ENCODE results near the gene FRMPD1. TPM values are rescaled to one million over a fixed set of nuclear protein-coding genes. Genes with fewer than 3 reads are reported as not detected.

FRMPD1 gene
- total and polyA plus RNA-seq, 2 of the 13 experiments (the other 11 are each of a cell fraction or from before 2014, with no cell fraction given): not detected

DNA sequence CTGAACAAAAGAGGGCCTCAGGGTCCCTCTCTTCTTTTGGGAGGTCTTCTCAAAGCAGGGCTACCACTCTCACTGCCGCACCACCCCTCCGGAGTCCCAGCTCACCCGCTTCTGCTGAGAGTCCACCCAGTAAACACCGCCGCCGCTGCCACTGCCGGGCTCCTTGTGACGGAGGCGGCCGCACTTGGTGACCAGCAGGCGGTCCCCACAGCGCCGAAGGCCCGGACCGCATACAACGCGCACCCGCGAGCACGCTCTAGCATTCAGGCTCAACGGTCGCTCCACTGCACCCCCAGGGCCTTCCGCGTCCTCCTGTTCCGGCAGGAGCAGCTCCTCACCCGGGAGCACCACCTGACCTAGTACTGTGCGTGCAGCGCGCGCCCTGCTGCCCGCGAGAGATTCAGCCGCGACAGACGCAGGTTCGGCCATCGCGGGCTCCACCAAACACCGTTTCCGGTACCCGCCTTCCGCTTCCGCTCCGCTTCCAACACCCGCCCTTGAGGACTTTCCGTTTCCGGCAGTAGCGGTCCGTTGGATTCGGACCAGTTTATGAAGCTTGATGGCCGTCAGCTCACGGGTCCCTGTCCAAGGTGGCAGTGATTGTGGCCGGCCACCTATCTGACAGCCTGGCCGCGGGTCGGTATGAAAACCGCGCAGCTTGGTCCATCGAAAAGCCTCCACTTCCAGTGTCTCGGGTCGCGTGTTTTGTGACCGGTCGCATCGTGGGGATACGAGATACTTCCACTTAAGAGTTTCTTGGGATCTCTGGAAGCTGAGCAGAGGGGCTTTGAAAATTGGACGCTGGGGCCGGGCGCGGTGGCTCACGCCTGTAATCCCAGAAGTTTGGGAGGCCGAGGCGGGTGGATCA, 134.1 kb downstream of the FRMPD1 start, which contains the start of gene EXOSC3 (continued):
- TF ChIP-seq, protein P1, sequence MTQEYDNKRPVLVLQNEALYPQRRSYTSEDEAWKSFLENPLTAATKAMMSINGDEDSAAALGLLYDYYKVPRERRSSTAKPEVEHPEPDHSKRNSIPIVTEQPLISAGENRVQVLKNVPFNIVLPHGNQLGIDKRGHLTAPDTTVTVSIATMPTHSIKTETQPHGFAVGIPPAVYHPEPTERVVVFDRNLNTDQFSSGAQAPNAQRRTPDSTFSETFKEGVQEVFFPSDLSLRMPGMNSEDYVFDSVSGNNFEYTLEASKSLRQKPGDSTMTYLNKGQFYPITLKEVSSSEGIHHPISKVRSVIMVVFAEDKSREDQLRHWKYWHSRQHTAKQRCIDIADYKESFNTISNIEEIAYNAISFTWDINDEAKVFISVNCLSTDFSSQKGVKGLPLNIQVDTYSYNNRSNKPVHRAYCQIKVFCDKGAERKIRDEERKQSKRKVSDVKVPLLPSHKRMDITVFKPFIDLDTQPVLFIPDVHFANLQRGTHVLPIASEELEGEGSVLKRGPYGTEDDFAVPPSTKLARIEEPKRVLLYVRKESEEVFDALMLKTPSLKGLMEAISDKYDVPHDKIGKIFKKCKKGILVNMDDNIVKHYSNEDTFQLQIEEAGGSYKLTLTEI (CRISPR knock-in tag; conservative IDR thresholded peaks at IDR 0.05): no peak
- TF ChIP-seq, protein P2, sequence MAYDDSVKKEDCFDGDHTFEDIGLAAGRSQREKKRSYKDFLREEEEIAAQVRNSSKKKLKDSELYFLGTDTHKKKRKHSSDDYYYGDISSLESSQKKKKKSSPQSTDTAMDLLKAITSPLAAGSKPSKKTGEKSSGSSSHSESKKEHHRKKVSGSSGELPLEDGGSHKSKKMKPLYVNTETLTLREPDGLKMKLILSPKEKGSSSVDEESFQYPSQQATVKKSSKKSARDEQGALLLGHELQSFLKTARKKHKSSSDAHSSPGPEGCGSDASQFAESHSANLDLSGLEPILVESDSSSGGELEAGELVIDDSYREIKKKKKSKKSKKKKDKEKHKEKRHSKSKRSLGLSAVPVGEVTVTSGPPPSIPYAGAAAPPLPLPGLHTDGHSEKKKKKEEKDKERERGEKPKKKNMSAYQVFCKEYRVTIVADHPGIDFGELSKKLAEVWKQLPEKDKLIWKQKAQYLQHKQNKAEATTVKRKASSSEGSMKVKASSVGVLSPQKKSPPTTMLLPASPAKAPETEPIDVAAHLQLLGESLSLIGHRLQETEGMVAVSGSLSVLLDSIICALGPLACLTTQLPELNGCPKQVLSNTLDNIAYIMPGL (CRISPR knock-in tag; IDR thresholded peaks at IDR 0.05; ENCODE audit: borderline replicate concordance in 1 of 2, low read depth in 1 of 2): peak; percentile 48 to 81; a peak in 3 of 4 replicates
- TF ChIP-seq CHCHD3 (CRISPR knock-in tag; IDR thresholded peaks at IDR 0.05): no peak
- TF ChIP-seq PAX8 (CRISPR knock-in tag; IDR thresholded peaks at IDR 0.05; ENCODE audit: borderline replicate concordance): peak; percentile 47; the same call in 1 of the 2 replicates
- TF ChIP-seq ZNF235 (CRISPR knock-in tag; IDR thresholded peaks at IDR 0.05; ENCODE audit: borderline replicate concordance): no peak
- TF ChIP-seq SOX5 (CRISPR knock-in tag; IDR thresholded peaks at IDR 0.05; ENCODE audit: borderline replicate concordance): peak; percentile 39; the same call in 1 of the 2 replicates
- TF ChIP-seq CAMTA2 (CRISPR knock-in tag; IDR thresholded peaks at IDR 0.05; ENCODE audit: borderline replicate concordance): no peak; the same call in 1 of the 2 replicates
- TF ChIP-seq, protein P3, sequence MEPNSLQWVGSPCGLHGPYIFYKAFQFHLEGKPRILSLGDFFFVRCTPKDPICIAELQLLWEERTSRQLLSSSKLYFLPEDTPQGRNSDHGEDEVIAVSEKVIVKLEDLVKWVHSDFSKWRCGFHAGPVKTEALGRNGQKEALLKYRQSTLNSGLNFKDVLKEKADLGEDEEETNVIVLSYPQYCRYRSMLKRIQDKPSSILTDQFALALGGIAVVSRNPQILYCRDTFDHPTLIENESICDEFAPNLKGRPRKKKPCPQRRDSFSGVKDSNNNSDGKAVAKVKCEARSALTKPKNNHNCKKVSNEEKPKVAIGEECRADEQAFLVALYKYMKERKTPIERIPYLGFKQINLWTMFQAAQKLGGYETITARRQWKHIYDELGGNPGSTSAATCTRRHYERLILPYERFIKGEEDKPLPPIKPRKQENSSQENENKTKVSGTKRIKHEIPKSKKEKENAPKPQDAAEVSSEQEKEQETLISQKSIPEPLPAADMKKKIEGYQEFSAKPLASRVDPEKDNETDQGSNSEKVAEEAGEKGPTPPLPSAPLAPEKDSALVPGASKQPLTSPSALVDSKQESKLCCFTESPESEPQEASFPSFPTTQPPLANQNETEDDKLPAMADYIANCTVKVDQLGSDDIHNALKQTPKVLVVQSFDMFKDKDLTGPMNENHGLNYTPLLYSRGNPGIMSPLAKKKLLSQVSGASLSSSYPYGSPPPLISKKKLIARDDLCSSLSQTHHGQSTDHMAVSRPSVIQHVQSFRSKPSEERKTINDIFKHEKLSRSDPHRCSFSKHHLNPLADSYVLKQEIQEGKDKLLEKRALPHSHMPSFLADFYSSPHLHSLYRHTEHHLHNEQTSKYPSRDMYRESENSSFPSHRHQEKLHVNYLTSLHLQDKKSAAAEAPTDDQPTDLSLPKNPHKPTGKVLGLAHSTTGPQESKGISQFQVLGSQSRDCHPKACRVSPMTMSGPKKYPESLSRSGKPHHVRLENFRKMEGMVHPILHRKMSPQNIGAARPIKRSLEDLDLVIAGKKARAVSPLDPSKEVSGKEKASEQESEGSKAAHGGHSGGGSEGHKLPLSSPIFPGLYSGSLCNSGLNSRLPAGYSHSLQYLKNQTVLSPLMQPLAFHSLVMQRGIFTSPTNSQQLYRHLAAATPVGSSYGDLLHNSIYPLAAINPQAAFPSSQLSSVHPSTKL (CRISPR knock-in tag; IDR thresholded peaks at IDR 0.05): peak; percentile 60; the same call in 1 of the 2 replicates
- TF ChIP-seq, protein P4, sequence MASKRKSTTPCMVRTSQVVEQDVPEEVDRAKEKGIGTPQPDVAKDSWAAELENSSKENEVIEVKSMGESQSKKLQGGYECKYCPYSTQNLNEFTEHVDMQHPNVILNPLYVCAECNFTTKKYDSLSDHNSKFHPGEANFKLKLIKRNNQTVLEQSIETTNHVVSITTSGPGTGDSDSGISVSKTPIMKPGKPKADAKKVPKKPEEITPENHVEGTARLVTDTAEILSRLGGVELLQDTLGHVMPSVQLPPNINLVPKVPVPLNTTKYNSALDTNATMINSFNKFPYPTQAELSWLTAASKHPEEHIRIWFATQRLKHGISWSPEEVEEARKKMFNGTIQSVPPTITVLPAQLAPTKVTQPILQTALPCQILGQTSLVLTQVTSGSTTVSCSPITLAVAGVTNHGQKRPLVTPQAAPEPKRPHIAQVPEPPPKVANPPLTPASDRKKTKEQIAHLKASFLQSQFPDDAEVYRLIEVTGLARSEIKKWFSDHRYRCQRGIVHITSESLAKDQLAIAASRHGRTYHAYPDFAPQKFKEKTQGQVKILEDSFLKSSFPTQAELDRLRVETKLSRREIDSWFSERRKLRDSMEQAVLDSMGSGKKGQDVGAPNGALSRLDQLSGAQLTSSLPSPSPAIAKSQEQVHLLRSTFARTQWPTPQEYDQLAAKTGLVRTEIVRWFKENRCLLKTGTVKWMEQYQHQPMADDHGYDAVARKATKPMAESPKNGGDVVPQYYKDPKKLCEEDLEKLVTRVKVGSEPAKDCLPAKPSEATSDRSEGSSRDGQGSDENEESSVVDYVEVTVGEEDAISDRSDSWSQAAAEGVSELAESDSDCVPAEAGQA (IDR thresholded peaks at IDR 0.05; ENCODE audit: low read depth): peak; percentile 69; the same call in 1 of the 2 replicates
- TF ChIP-seq, protein P4 (CRISPR knock-in tag; IDR thresholded peaks at IDR 0.05; ENCODE audit: borderline replicate concordance): no peak
- no peak for TF ChIP-seq FIP1L1 (IDR thresholded peaks at IDR 0.05; ENCODE audit: borderline replicate concordance, insufficient read depth, low read depth, low read length)
- TF ChIP-seq LCORL (IDR thresholded peaks at IDR 0.05): no peak; the same call in 1 of the 2 replicates
- peak; percentile 77 for TF ChIP-seq LCORL (CRISPR knock-in tag; IDR thresholded peaks at IDR 0.05)
- TF ChIP-seq ZNF224 (CRISPR knock-in tag; IDR thresholded peaks at IDR 0.05): peak; percentile 94

All from HepG2 (cell line).